HepG2 (cell line): ENCODE results near the gene CD248. TPM values are rescaled to one million over a fixed set of nuclear protein-coding genes. Genes with fewer than 3 reads are reported as not detected.

Experiments
- ARID5B ChIP-seq: IDR thresholded peaks from 2 replicates; pipeline ENCODE4 v1.4.0; 2020; ENCODE audit warnings: mild to moderate bottlenecking, missing genetic modification reagents
- BCL6 ChIP-seq: IDR thresholded peaks from 2 replicates; pipeline ENCODE4 v1.6.1; 2016; ENCODE audit warnings: missing genetic modification reagents, missing compliant biosample characterization
- CENPX ChIP-seq: sonication (generic); formaldehyde crosslinking; IDR thresholded peaks from 2 replicates; pipeline ENCODE4 v1.9.0; 2021; ENCODE audit warnings: mild to moderate bottlenecking, missing genetic modification reagents, moderate library complexity
- HDAC2 ChIP-seq: sonication (generic); formaldehyde crosslinking; IDR thresholded peaks from 2 replicates; pipeline ENCODE4 v1.4.0; 2020; ENCODE audit warnings: missing genetic modification reagents
- HHEX ChIP-seq: IDR thresholded peaks from 2 replicates; pipeline ENCODE4 v1.6.1; 2016; ENCODE audit warnings: control low read depth
- PRMT3 ChIP-seq: sonication (generic); formaldehyde crosslinking; IDR thresholded peaks from 2 replicates; pipeline ENCODE4 v1.8.1; 2022; ENCODE audit warnings: low read depth, mild to moderate bottlenecking, moderate library complexity, missing genetic modification reagents, borderline replicate concordance
- SKI ChIP-seq: fragments of 450-650 bp; IDR thresholded peaks from one replicate; pipeline ENCODE4 v1.6.1; 2018; ENCODE audit warnings: mild to moderate bottlenecking; ENCODE audit not compliant: partially characterized antibody
- TCF7 ChIP-seq: sonication (generic); IDR thresholded peaks from 2 replicates; pipeline ENCODE4 v1.6.1; 2016; ENCODE audit warnings: antibody characterized with exemption, low read depth
- ZNF136 ChIP-seq: sonication (generic); formaldehyde crosslinking; IDR thresholded peaks from 2 replicates; pipeline ENCODE4 v1.8.1; 2022; ENCODE audit warnings: low read depth, mild to moderate bottlenecking, moderate library complexity, missing genetic modification reagents
- ZNF318 ChIP-seq: sonication (generic); formaldehyde crosslinking; IDR thresholded peaks from 2 replicates; pipeline ENCODE4 v1.4.0; 2020; ENCODE audit warnings: mild to moderate bottlenecking, missing genetic modification reagents
- ZNF710 ChIP-seq: sonication (generic); formaldehyde crosslinking; IDR thresholded peaks from 2 replicates; pipeline ENCODE4 v1.5.0; 2020; ENCODE audit warnings: mild to moderate bottlenecking, missing genetic modification reagents, borderline replicate concordance
- ZSCAN9 ChIP-seq: IDR thresholded peaks from 2 replicates; pipeline ENCODE4 v1.6.1; 2016; ENCODE audit warnings: borderline replicate concordance
- polyA plus RNA-seq, 8 experiments: library from polyadenylated mRNA; depleted of rRNA in 3 of 8; stranded (reverse) in 7 of 8; unstranded in 1 of 8; fragments of >200 nt; fragmentation: Illumina TruSeq in 4 of 8; extraction: Trizol in 4 of 8; gene quantifications; 2 replicates each; pipeline versions ENCODE4 v1.2.1 to v1.2.3, GENCODE V29; 2011 to 2016; ENCODE audit warnings: low read depth in 4 of 8, missing spikeins in 1 of 8, mixed read lengths in 1 of 8; ENCODE audit not compliant: insufficient read depth in 1 of 8
- total RNA-seq, 5 experiments: library from RNA; depleted of rRNA; stranded (reverse); fragments of >200 nt; fragmentation: Illumina TruSeq; extraction: Trizol; gene quantifications; 2 replicates each; pipeline ENCODE4 v1.2.3, GENCODE V29; 2016; ENCODE audit warnings: low read depth in 1 of 5
- TF ChIP-seq, protein P1 (sequence below): sonication (generic); formaldehyde crosslinking; IDR thresholded peaks from 2 replicates; pipeline ENCODE4 v1.4.0; 2020; ENCODE audit warnings: mild to moderate bottlenecking, missing genetic modification reagents

Gene CD248
- total and polyA plus RNA-seq, 2 of the 13 experiments (the other 11 are each of a cell fraction or from before 2014, with no cell fraction given) = 0.25 to 0.35 TPM

DNA sequence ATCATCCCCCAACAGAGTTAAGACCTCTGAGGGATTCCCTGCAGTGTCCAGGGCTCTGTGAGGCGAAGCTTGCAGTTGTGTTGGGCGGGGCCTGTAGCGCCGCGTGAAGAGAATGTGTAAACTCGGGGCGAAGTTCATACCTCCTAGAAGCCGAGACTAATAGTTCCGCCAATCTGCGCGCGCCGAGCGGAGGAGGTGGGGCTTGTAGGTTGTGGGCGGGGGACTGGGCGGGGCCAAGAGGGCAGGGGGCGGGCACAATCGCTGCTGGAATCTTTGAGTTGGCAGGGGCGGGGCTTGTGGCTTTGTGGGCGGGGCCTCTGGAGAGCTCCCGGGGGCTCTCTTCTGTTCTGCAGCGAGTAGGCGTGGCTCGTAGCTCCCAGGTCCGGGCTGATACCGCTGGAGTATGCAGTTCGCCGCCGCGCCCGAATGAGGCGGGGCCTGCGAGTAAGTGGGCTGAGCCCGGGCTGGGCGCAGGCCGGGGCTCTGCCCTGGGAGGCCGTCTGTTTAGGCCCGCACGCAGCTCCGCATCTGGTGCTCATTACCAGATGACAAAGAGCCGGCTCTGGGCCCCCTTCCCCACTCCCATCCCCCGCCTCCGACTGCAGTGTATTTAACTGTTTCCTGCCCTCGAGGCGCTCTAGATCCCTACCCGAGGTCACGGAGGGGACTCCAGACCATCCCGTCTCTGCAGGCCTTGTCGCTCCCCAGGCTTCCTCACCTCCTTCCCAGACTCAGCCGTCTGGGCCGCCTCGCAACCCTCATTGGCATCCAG is 4.1 kb downstream of the CD248 start (continued):
- peak; percentile 81 for TF ChIP-seq ZNF710
- no peak for TF ChIP-seq SKI
- TF ChIP-seq ZNF318 (CRISPR knock-in tag) = no peak
- TF ChIP-seq HDAC2 (CRISPR knock-in tag) = 0 out of 2 replicates have a peak, but pooled peaks have one; percentile 6
- TF ChIP-seq ZNF136 (CRISPR knock-in tag) = no peak
- no peak for TF ChIP-seq TCF7
- no peak for TF ChIP-seq BCL6 (CRISPR knock-in tag)
- TF ChIP-seq, protein P1, sequence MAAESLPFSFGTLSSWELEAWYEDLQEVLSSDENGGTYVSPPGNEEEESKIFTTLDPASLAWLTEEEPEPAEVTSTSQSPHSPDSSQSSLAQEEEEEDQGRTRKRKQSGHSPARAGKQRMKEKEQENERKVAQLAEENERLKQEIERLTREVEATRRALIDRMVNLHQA = no peak
- no peak for TF ChIP-seq PRMT3 (CRISPR knock-in tag)
- TF ChIP-seq ARID5B (CRISPR knock-in tag) = 0 out of 2 replicates have a peak, but pooled peaks have one; percentile 8
- TF ChIP-seq HHEX = no peak
- no peak for TF ChIP-seq ZSCAN9 (CRISPR knock-in tag)
- TF ChIP-seq CENPX (CRISPR knock-in tag) = no peak
